K562 (cell line): ENCODE data around the gene FDX2. TPM values are rescaled to one million over a fixed set of nuclear protein-coding genes. Genes with fewer than 3 reads are reported as not detected.

ENCODE experiments used
- ARNT ChIP-seq, 2 experiments: fragments of 450-650 bp; IDR thresholded peaks; 2 replicates each; pipeline ENCODE4 v1.6.1; 2016; ENCODE audit warnings: mild to moderate bottlenecking in 1 of 2
- ASH1L ChIP-seq: fragments of 450-650 bp; IDR thresholded peaks from 2 replicates; pipeline ENCODE4 v1.6.1; 2018; ENCODE audit warnings: borderline replicate concordance, mild to moderate bottlenecking, low read depth; ENCODE audit not compliant: partially characterized antibody
- CHD1 ChIP-seq: fragments of 200-600 bp; sonication (generic); IDR thresholded peaks from one replicate; pipeline ENCODE4 v1.6.1; 2012; ENCODE audit warnings: mild to moderate bottlenecking, moderate library complexity, low read length, inconsistent platforms
- DMBX1 ChIP-seq: fragments of 250-450 bp; sonication (Bioruptor Pico); IDR thresholded peaks from 2 replicates; pipeline ENCODE4 v1.8.0; 2022; ENCODE audit warnings: inconsistent platforms, mild to moderate bottlenecking, moderate library complexity, borderline replicate concordance
- DPF2 ChIP-seq: fragments of 450-650 bp; IDR thresholded peaks from 2 replicates; pipeline ENCODE4 v1.6.1; 2016
- HINFP ChIP-seq: fragments of 450-650 bp; conservative IDR thresholded peaks from 2 replicates; pipeline ENCODE4 v1.6.1; 2016; ENCODE audit warnings: missing genetic modification characterization, low read depth, mild to moderate bottlenecking, control low read depth, missing compliant biosample characterization
- HNRNPK ChIP-seq: fragments of 200-400 bp; formaldehyde crosslinking; IDR thresholded peaks from one replicate; pipeline ENCODE4 v1.6.1; 2018; ENCODE audit warnings: mild to moderate bottlenecking, low read depth, low read length; ENCODE audit not compliant: poor library complexity, severe bottlenecking
- HOXB6 ChIP-seq: fragments of 250-450 bp; sonication (Bioruptor Pico); IDR thresholded peaks from 2 replicates; pipeline ENCODE4 v1.5.1; 2022; ENCODE audit warnings: mild to moderate bottlenecking, borderline replicate concordance
- ILK ChIP-seq: fragments of 450-650 bp; IDR thresholded peaks from 2 replicates; pipeline ENCODE4 v1.6.1; 2016; ENCODE audit warnings: missing genetic modification characterization, low read depth, mild to moderate bottlenecking, missing compliant biosample characterization, moderate library complexity, borderline replicate concordance
- KLF10 ChIP-seq: fragments of 250-450 bp; sonication (Bioruptor Pico); IDR thresholded peaks from 2 replicates; pipeline ENCODE4 v1.6.1; 2021; ENCODE audit warnings: matching md5 sums
- KLF16 ChIP-seq: IDR thresholded peaks from 2 replicates; pipeline ENCODE4 v1.6.1; 2016; ENCODE audit warnings: antibody characterized with exemption
- MCM2 ChIP-seq: fragments of 450-650 bp; IDR thresholded peaks from 2 replicates; pipeline ENCODE4 v1.6.1; 2017; ENCODE audit warnings: low read depth, mild to moderate bottlenecking
- NFXL1 ChIP-seq: fragments of 450-650 bp; formaldehyde crosslinking; IDR thresholded peaks from 2 replicates; pipeline ENCODE4 v1.4.0; 2021; ENCODE audit warnings: mild to moderate bottlenecking
- PML ChIP-seq: IDR thresholded peaks from 2 replicates; pipeline ENCODE4 v1.6.1; 2012; ENCODE audit warnings: low read length, inconsistent platforms
- PPARD ChIP-seq: fragments of 250-450 bp; sonication (Bioruptor Pico); IDR thresholded peaks from 2 replicates; pipeline ENCODE4 v1.8.0; 2022; ENCODE audit warnings: inconsistent platforms, mild to moderate bottlenecking, moderate library complexity
- RBM15 ChIP-seq: fragments of 200-400 bp; formaldehyde crosslinking; IDR thresholded peaks from 2 replicates; pipeline ENCODE4 v1.6.1; 2018; ENCODE audit warnings: mild to moderate bottlenecking, low read length, moderate library complexity; ENCODE audit not compliant: insufficient read depth
- RBM34 ChIP-seq: fragments of 200-400 bp; formaldehyde crosslinking; IDR thresholded peaks from 2 replicates; pipeline ENCODE4 v1.6.1; 2018; ENCODE audit warnings: low read length, borderline replicate concordance; ENCODE audit not compliant: insufficient read depth
- SNRNP70 ChIP-seq: fragments of 200-400 bp; formaldehyde crosslinking; optimal IDR thresholded peaks from 2 replicates; pipeline ENCODE3; 2017; ENCODE audit warnings: low read depth, low read length
- SRSF3 ChIP-seq: fragments of 200-400 bp; formaldehyde crosslinking; IDR thresholded peaks from 2 replicates; pipeline ENCODE4 v1.6.1; 2016; ENCODE audit warnings: mild to moderate bottlenecking, low read length, moderate library complexity; ENCODE audit not compliant: insufficient read depth
- TAL1 ChIP-seq: fragments of 450-650 bp; IDR thresholded peaks from 2 replicates; pipeline ENCODE4 v1.6.1; 2016; ENCODE audit warnings: mild to moderate bottlenecking
- TCF7 ChIP-seq: sonication (generic); IDR thresholded peaks from 2 replicates; pipeline ENCODE4 v1.6.1; 2016; ENCODE audit warnings: antibody characterized with exemption, borderline replicate concordance
- TSC22D4 ChIP-seq: fragments of 450-650 bp; IDR thresholded peaks from 2 replicates; pipeline ENCODE4 v1.6.1; 2016; ENCODE audit warnings: missing genetic modification characterization, missing biosample characterization, control low read depth
- WHSC1 ChIP-seq: IDR thresholded peaks from one replicate; pipeline ENCODE4 v1.6.1; 2012; ENCODE audit warnings: low read length, control low read depth, inconsistent platforms
- ZNF12 ChIP-seq: sonication (generic); formaldehyde crosslinking; IDR thresholded peaks from 2 replicates; pipeline ENCODE4 v1.4.0; 2020; ENCODE audit warnings: mild to moderate bottlenecking, missing genetic modification reagents
- ZNF146 ChIP-seq: IDR thresholded peaks from one replicate; pipeline ENCODE4 v1.6.1; 2018; ENCODE audit warnings: missing compliant biosample characterization; ENCODE audit not compliant: unreplicated experiment
- ZNF165 ChIP-seq: fragments of 250-450 bp; sonication (Bioruptor Pico); IDR thresholded peaks from 2 replicates; pipeline ENCODE4 v1.4.0; 2020; ENCODE audit warnings: borderline replicate concordance
- ZNF347 ChIP-seq: fragments of 450-650 bp; formaldehyde crosslinking; IDR thresholded peaks from 2 replicates; pipeline ENCODE4 v1.4.0; 2020; ENCODE audit warnings: low read depth, mild to moderate bottlenecking, moderate library complexity
- ZNF586 ChIP-seq: fragments of 450-650 bp; formaldehyde crosslinking; conservative IDR thresholded peaks from 2 replicates; pipeline ENCODE4 v1.4.0; 2020; ENCODE audit warnings: mild to moderate bottlenecking, moderate library complexity
- ZNF699 ChIP-seq: fragments of 250-450 bp; sonication (Bioruptor Pico); IDR thresholded peaks from 2 replicates; pipeline ENCODE4 v1.8.0; 2021; ENCODE audit warnings: mild to moderate bottlenecking, moderate library complexity; ENCODE audit not compliant: insufficient replicate concordance
- polyA plus RNA-seq, 8 experiments: library from polyadenylated mRNA; depleted of rRNA in 4 of 8; stranded (reverse) in 5 of 8; unstranded in 3 of 8; fragments of >200 nt; fragmentation: Nextera tagmentation in 2 of 8; fragmentation: Illumina TruSeq in 1 of 8; extraction: Ambion mirVana in 2 of 8; extraction: Trizol in 1 of 8; gene quantifications; 2 replicates each; pipeline versions ENCODE4 v1.2.1 to v1.2.3, GENCODE V29; 2011 to 2014; ENCODE audit warnings: inconsistent platforms in 1 of 8, missing spikeins in 1 of 8
- total RNA-seq, 7 experiments: library from RNA; depleted of rRNA in 6 of 7; stranded (reverse); fragments of >200 nt in 6 of 7; fragmentation: Illumina TruSeq in 2 of 7; extraction: Trizol in 2 of 7; gene quantifications; 2 replicates each; pipeline versions ENCODE4 v1.2.1 to v1.2.3, GENCODE V29; 2011 to 2021; ENCODE audit warnings: low replicate concordance in 1 of 7

FDX2 gene
- total and polyA plus RNA-seq, 9 of the 15 experiments (the other 6 are each of a cell fraction or from before 2014, with no cell fraction given) = 2.5 to 49.8 (median 29.7) TPM

GRCh38 chr19:10334588-10335351 lies 19.0 kb upstream of the FDX2 start (continued):
- TF ChIP-seq ZNF347 (CRISPR knock-in tag) = no peak
- TF ChIP-seq DPF2 = no peak
- TF ChIP-seq HNRNPK = no peak
- TF ChIP-seq TSC22D4 (tag) = no peak
- TF ChIP-seq MCM2 = no peak
- TF ChIP-seq NFXL1 = no peak
- TF ChIP-seq ASH1L = no peak
- TF ChIP-seq ZNF146 (CRISPR knock-in tag) = no peak
- TF ChIP-seq TCF7 = no peak; the same call in 1 of the 2 replicates
- TF ChIP-seq WHSC1 = no peak
- no peak for TF ChIP-seq SRSF3
- no peak for TF ChIP-seq ZNF586 (CRISPR knock-in tag)
- TF ChIP-seq PML = no peak
- no peak for TF ChIP-seq ILK
- no peak for TF ChIP-seq HOXB6 (CRISPR knock-in tag)
- TF ChIP-seq DMBX1 (CRISPR knock-in tag) = no peak
- TF ChIP-seq HINFP (tag) = no peak
- TF ChIP-seq RBM34 = no peak
- TF ChIP-seq KLF16 = no peak
- no peak for TF ChIP-seq RBM15
- no peak for TF ChIP-seq ZNF165 (CRISPR knock-in tag)
- no peak for TF ChIP-seq ZNF12 (CRISPR knock-in tag)
- TF ChIP-seq SNRNP70 = no peak
- TF ChIP-seq CHD1 = peak; percentile 27
- TF ChIP-seq ARNT (IDR thresholded peaks at IDR 0.05) = peak in 1 of 2 experiments; percentile 39; a peak in 1 of 4 replicates
- no peak for TF ChIP-seq ZNF699 (CRISPR knock-in tag)
- no peak for TF ChIP-seq PPARD (CRISPR knock-in tag)
- no peak for TF ChIP-seq KLF10 (CRISPR knock-in tag)
- TF ChIP-seq TAL1 = no peak
